Ishikawa (cell line): ENCODE data around the gene SLC6A6.
A peak's percentile ranks its signal among the peaks of the same experiment; 100 is the strongest.

Source experiments
- CEBPB ChIP-seq: IDR thresholded peaks from 2 replicates; pipeline ENCODE4 v1.6.1; 2012
- CREB1 ChIP-seq: IDR thresholded peaks from 2 replicates; pipeline ENCODE4 v1.6.1; 2012; ENCODE audit warnings: low read depth
- EGR1 ChIP-seq: IDR thresholded peaks from 2 replicates; pipeline ENCODE4 v1.6.1; 2012
- EP300 ChIP-seq: IDR thresholded peaks from 2 replicates; pipeline ENCODE4 v1.6.1; 2012; ENCODE audit warnings: borderline replicate concordance
- FOXM1 ChIP-seq: IDR thresholded peaks from 2 replicates; pipeline ENCODE4 v1.6.1; 2012; ENCODE audit warnings: low read depth, borderline replicate concordance
- NFIC ChIP-seq: IDR thresholded peaks from 2 replicates; pipeline ENCODE4 v1.6.1; 2012
- RAD21 ChIP-seq: IDR thresholded peaks from 2 replicates; pipeline ENCODE4 v1.6.1; 2012; ENCODE audit warnings: low read depth
- TAF1 ChIP-seq: IDR thresholded peaks from 2 replicates; pipeline ENCODE4 v1.6.1; 2012; ENCODE audit warnings: low read depth, mild to moderate bottlenecking
- TCF12 ChIP-seq: IDR thresholded peaks from 2 replicates; pipeline ENCODE4 v1.6.1; 2012; ENCODE audit warnings: low read depth
- TEAD4 ChIP-seq: IDR thresholded peaks from 2 replicates; pipeline ENCODE4 v1.6.1; 2012
- YY1 ChIP-seq: IDR thresholded peaks from 2 replicates; pipeline ENCODE4 v1.6.1; 2012; ENCODE audit warnings: low read depth
- ZBTB7A ChIP-seq: IDR thresholded peaks from 2 replicates; pipeline ENCODE4 v1.6.1; 2012; ENCODE audit warnings: low read depth
- TF ChIP-seq, protein P1 (sequence below): IDR thresholded peaks from 2 replicates; pipeline ENCODE4 v1.6.1; 2012; ENCODE audit warnings: low read depth, mild to moderate bottlenecking
- TF ChIP-seq, protein P2 (sequence below): IDR thresholded peaks from 2 replicates; pipeline ENCODE4 v1.6.1; 2012
- TF ChIP-seq, protein P3 (sequence below): IDR thresholded peaks from 2 replicates; pipeline ENCODE4 v1.6.1; 2012

The SLC6A6 gene

DNA sequence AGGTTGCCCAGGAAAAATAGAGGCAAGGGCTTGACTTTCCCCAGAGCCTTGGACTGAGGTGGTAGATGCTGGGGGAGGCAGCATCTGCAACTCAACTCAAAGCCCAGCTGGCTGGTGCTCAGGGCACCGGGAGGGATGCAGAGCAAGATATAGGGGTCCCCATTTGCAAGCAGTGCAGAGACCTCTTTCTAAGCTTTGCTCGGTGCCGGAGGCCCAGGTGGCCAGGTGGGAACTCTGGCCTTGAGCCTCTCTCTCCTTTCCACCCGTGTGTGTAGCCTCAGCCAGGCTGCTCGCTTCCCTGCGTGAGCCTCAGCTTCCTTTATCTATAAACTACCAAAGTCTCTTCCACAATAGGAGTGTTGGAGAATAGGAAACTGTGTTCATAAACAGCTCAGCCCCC lies 36.5 kb downstream of the SLC6A6 start:
- no peak for TF ChIP-seq EP300
- TF ChIP-seq, protein P1, sequence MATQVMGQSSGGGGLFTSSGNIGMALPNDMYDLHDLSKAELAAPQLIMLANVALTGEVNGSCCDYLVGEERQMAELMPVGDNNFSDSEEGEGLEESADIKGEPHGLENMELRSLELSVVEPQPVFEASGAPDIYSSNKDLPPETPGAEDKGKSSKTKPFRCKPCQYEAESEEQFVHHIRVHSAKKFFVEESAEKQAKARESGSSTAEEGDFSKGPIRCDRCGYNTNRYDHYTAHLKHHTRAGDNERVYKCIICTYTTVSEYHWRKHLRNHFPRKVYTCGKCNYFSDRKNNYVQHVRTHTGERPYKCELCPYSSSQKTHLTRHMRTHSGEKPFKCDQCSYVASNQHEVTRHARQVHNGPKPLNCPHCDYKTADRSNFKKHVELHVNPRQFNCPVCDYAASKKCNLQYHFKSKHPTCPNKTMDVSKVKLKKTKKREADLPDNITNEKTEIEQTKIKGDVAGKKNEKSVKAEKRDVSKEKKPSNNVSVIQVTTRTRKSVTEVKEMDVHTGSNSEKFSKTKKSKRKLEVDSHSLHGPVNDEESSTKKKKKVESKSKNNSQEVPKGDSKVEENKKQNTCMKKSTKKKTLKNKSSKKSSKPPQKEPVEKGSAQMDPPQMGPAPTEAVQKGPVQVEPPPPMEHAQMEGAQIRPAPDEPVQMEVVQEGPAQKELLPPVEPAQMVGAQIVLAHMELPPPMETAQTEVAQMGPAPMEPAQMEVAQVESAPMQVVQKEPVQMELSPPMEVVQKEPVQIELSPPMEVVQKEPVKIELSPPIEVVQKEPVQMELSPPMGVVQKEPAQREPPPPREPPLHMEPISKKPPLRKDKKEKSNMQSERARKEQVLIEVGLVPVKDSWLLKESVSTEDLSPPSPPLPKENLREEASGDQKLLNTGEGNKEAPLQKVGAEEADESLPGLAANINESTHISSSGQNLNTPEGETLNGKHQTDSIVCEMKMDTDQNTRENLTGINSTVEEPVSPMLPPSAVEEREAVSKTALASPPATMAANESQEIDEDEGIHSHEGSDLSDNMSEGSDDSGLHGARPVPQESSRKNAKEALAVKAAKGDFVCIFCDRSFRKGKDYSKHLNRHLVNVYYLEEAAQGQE: no peak
- TF ChIP-seq TAF1: no peak
- no peak for TF ChIP-seq ZBTB7A
- no peak; the same call in 1 of the 2 replicates for TF ChIP-seq FOXM1
- TF ChIP-seq, protein P2, sequence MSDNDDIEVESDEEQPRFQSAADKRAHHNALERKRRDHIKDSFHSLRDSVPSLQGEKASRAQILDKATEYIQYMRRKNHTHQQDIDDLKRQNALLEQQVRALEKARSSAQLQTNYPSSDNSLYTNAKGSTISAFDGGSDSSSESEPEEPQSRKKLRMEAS: no peak
- no peak for TF ChIP-seq CREB1
- TF ChIP-seq RAD21: no peak
- TF ChIP-seq, protein P3, sequence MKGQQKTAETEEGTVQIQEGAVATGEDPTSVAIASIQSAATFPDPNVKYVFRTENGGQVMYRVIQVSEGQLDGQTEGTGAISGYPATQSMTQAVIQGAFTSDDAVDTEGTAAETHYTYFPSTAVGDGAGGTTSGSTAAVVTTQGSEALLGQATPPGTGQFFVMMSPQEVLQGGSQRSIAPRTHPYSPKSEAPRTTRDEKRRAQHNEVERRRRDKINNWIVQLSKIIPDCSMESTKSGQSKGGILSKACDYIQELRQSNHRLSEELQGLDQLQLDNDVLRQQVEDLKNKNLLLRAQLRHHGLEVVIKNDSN: no peak

DNA sequence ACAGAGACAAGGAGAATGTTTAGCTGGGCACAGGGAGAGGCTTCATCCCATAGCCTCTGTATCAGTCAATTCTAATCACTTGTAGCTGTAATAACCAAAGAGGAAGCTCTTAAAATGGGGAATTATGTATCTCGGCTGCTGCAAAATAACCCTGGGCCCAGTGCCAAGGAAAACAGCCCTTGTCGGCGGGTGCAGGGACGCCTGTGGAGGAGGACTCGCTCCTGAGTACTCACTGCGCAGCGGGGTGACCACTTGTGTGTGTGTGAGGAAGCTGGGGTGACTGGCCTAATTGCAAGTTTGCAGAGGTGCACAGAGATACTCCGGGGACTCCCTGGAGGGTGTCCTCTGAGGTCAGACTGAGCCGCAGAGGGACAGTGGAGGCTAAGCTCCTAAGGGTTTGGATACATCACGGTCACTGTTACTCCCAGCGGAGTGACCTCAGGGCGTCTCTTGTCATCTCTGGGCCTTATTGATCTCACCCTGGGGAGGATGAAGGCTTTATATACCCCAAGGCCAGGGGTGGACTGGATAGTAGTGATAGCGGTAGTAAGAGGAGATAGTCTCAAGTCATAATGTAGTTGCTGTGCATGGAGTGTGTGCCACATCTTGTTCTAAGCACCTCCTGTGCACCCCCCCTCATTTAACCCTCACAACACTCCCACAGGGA lies 37.2 kb downstream of the SLC6A6 start:
- TF ChIP-seq TEAD4 (peak; percentile 72), NFIC (peak; percentile 97), TAF1 (no peak), EP300 (peak; percentile 72; the same call in 1 of the 2 replicates), TCF12 (peak; percentile 86)
- TF ChIP-seq, protein P2: peak; percentile 11; the same call in 1 of the 2 replicates

DNA sequence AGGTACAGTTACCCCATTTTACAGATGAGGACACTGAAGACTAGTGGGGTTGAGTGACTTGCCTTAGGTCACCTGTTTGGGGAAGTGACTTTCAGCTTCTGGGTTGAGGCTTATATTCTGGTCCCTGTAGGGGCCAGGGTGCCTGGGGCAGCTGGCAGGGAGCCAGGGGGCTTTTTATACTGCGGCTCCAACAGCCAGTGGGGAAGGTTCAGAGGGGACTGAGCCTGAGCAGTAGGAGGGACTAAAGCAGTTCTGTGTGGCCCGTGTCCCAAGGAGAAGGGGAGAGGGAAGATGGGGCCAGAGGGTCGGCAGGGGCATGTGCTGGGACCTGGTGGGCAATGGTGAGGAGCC lies 37.7 kb downstream of the SLC6A6 start:
- TF ChIP-seq CREB1: no peak
- TF ChIP-seq EGR1: no peak
- no peak for TF ChIP-seq TEAD4
- TF ChIP-seq, protein P1: no peak
- no peak for TF ChIP-seq TCF12
- TF ChIP-seq FOXM1: no peak
- TF ChIP-seq, protein P2: no peak
- no peak for TF ChIP-seq CEBPB
- no peak for TF ChIP-seq ZBTB7A
- no peak for TF ChIP-seq RAD21
- no peak for TF ChIP-seq NFIC
- TF ChIP-seq EP300: no peak
- TF ChIP-seq TAF1: no peak
- no peak for TF ChIP-seq YY1
- TF ChIP-seq, protein P3: no peak

DNA sequence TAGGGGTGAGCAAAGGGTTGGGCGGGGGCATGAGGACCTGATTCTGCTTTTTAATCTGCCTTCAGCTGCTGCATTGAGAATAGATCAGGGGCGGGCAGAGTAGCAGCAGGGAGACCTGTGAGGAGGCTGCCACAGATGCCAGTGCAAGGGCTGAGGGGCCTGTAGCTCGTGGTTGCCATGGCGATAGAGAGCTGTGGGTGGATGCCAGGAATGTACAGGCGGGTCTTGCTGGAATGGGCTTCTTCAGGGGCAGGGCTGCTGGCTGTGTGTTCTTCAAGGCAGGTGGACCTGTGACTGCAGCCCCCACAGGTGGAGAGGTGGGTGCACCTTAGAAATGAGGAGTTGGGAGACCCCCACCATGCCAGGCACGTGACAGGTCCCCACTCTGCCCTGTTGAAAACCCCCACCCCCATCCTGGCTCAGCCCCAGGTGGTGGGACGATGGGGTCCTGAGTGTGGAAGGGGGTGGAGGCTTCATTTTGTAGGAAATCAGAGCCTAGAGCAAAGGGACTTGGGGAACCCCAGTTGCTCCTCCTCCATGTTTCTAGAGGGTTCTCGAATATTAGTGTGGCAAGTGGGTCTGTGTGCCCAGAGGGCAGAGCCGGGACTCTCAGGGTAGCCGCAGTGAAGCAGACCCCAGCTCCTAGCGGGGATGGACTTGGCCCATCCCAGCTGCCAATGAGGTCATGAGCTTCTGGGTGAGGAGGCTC lies 38.3 kb downstream of the SLC6A6 start:
- TF ChIP-seq FOXM1 (no peak), CEBPB (no peak), YY1 (no peak), RAD21 (no peak), TCF12 (no peak), EGR1 (no peak), EP300 (no peak), ZBTB7A (no peak), TEAD4 (no peak), TAF1 (no peak), NFIC (no peak), CREB1 (no peak)
- TF ChIP-seq, protein P2: no peak
- TF ChIP-seq, protein P3: no peak
- TF ChIP-seq, protein P1: no peak
